GM21381 (cell line): ENCODE measurements around the gene IRAK3.

Source experiments
- ATAC-seq: cut with Tn5 transposase; IDR thresholded peaks from one replicate; pipeline ENCODE4 v1.9.1; 2021; ENCODE audit warnings: mild to moderate bottlenecking, moderate library complexity; ENCODE audit not compliant: unreplicated experiment

IRAK3 gene

GRCh38 chr12:66301944-66302826 lies 113.2 kb downstream of the IRAK3 start, which contains the start of gene HELB:
Gene HELB (plus strand): TSS chr12:66302493. CDS start chr12:66302604, 111 bp downstream.
- ATAC-seq, result peak; percentile 89

GRCh38 chr12:66302827-66303169 lies 113.8 kb downstream of the IRAK3 start:
- no peak for ATAC-seq

GRCh38 chr12:66303316-66303804 lies 114.3 kb downstream of the IRAK3 start:
- peak; percentile 50 for ATAC-seq
